OCI-LY1 (cell line): ENCODE measurements around the gene GCSH.
A peak's percentile ranks its signal among the peaks of the same experiment; 100 is the strongest.

Experiments
- H2AFZ ChIP-seq: fragments of 200-600 bp; sonication (generic), shearing (Covaris generic); 2 replicates; pipeline ENCODE4 v1.6.0; 2014; ENCODE audit warnings: antibody characterized with exemption, mild to moderate bottlenecking, low read length
- H3F3A ChIP-seq: fragments of 200-600 bp; sonication (generic), shearing (Covaris generic); 2 replicates; pipeline ENCODE4 v1.6.0; 2014; ENCODE audit warnings: mild to moderate bottlenecking, antibody characterized with exemption, low read length, moderate library complexity; ENCODE audit not compliant: insufficient read depth
- H3K27ac ChIP-seq: fragments of 200-600 bp; sonication (generic); 2 replicates; pipeline ENCODE4 v1.5.1; 2014; ENCODE audit warnings: low read length, mixed run types, mild to moderate bottlenecking, low read depth; ENCODE audit not compliant: poor library complexity, severe bottlenecking
- H3K27me3 ChIP-seq: fragments of 200-600 bp; sonication (generic); 2 replicates; pipeline ENCODE4 v1.6.0; 2014; ENCODE audit warnings: antibody characterized with exemption, mild to moderate bottlenecking, low read length, moderate library complexity; ENCODE audit not compliant: insufficient read depth
- H3K36me3 ChIP-seq: fragments of 200-600 bp; sonication (generic); 2 replicates; pipeline ENCODE4 v1.6.1; 2014; ENCODE audit warnings: mild to moderate bottlenecking, antibody characterized with exemption, low read length, moderate library complexity, mixed read lengths; ENCODE audit not compliant: insufficient read depth
- H3K4me1 ChIP-seq: fragments of 200-600 bp; sonication (generic); 2 replicates; pipeline ENCODE4 v1.5.1; 2014; ENCODE audit warnings: mild to moderate bottlenecking, low read length, moderate library complexity; ENCODE audit not compliant: insufficient read depth, severe bottlenecking
- H3K4me2 ChIP-seq: fragments of 200-600 bp; sonication (generic), shearing (Covaris generic); 2 replicates; pipeline ENCODE4 v1.6.1; 2014; ENCODE audit warnings: low read length
- H3K4me3 ChIP-seq: fragments of 200-600 bp; sonication (generic); 2 replicates; pipeline ENCODE4 v1.5.1; 2014; ENCODE audit warnings: low read length, low read depth, mild to moderate bottlenecking, mixed read lengths; ENCODE audit not compliant: poor library complexity, severe bottlenecking
- H3K79me2 ChIP-seq: fragments of 200-600 bp; shearing (Covaris generic); 2 replicates; pipeline ENCODE4 v1.6.1; 2016; ENCODE audit warnings: mixed run types, low read length, mixed read lengths; ENCODE audit not compliant: insufficient read depth
- H3K9ac ChIP-seq: fragments of 200-600 bp; sonication (generic), shearing (Covaris generic); 2 replicates; pipeline ENCODE4 v1.6.1; 2014; ENCODE audit warnings: mild to moderate bottlenecking, low read length, mixed read lengths
- H3K9me2 ChIP-seq: fragments of 200-600 bp; sonication (generic), shearing (Covaris generic); 2 replicates; pipeline ENCODE4 v1.6.1; 2014; ENCODE audit warnings: low read depth, mild to moderate bottlenecking, low read length, mixed read lengths
- H3K9me3 ChIP-seq: fragments of 200-600 bp; shearing (Covaris generic); 2 replicates; pipeline ENCODE4 v1.6.1; 2014; ENCODE audit warnings: low read length, mixed read lengths
- H4K20me1 ChIP-seq: fragments of 200-600 bp; sonication (generic), shearing (Covaris generic); 2 replicates; pipeline ENCODE4 v1.6.0; 2016; ENCODE audit warnings: mild to moderate bottlenecking, low read length; ENCODE audit not compliant: insufficient read depth
- EZH2 ChIP-seq: fragments of 200-600 bp; sonication (generic), shearing (Covaris generic); IDR thresholded peaks from 2 replicates; pipeline ENCODE4 v1.8.0; 2017; ENCODE audit warnings: borderline replicate concordance, mixed run types, mild to moderate bottlenecking, antibody characterized with exemption, low read length, moderate library complexity, mixed read lengths
- TF ChIP-seq, protein P1 (sequence below): fragments of 200-600 bp; sonication (generic), shearing (Covaris generic); IDR thresholded peaks from 2 replicates; pipeline ENCODE4 v1.5.1; 2017; ENCODE audit warnings: mild to moderate bottlenecking, antibody characterized with exemption, low read length, moderate library complexity, mixed read lengths

GCSH gene

GRCh38 chr16:81061871-81062608, 34.2 kb downstream of the GCSH start:
- Histone ChIP-seq H3K9ac (no peak overlapping the region), H3K79me2 (no peaks in the 10 kb centered on the region), H3K4me3 (no peak overlapping the region), H4K20me1 (no peaks in the 10 kb centered on the region), H3K9me2 (no peaks in the 10 kb centered on the region), H3K36me3 (no peaks in the 10 kb centered on the region), H2AFZ (no peak overlapping the region), H3K9me3 (no peaks in the 10 kb centered on the region), H3F3A (no peaks in the 10 kb centered on the region), H3K4me2 (no peak overlapping the region), H3K4me1 (no peaks in the 10 kb centered on the region), H3K27ac (no peak overlapping the region), H3K27me3 (no peaks in the 10 kb centered on the region)
- TF ChIP-seq EZH2 = no peak
- TF ChIP-seq, protein P1, sequence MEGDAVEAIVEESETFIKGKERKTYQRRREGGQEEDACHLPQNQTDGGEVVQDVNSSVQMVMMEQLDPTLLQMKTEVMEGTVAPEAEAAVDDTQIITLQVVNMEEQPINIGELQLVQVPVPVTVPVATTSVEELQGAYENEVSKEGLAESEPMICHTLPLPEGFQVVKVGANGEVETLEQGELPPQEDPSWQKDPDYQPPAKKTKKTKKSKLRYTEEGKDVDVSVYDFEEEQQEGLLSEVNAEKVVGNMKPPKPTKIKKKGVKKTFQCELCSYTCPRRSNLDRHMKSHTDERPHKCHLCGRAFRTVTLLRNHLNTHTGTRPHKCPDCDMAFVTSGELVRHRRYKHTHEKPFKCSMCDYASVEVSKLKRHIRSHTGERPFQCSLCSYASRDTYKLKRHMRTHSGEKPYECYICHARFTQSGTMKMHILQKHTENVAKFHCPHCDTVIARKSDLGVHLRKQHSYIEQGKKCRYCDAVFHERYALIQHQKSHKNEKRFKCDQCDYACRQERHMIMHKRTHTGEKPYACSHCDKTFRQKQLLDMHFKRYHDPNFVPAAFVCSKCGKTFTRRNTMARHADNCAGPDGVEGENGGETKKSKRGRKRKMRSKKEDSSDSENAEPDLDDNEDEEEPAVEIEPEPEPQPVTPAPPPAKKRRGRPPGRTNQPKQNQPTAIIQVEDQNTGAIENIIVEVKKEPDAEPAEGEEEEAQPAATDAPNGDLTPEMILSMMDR = peak; percentile 15; the same call in 1 of the 2 replicates

DNA sequence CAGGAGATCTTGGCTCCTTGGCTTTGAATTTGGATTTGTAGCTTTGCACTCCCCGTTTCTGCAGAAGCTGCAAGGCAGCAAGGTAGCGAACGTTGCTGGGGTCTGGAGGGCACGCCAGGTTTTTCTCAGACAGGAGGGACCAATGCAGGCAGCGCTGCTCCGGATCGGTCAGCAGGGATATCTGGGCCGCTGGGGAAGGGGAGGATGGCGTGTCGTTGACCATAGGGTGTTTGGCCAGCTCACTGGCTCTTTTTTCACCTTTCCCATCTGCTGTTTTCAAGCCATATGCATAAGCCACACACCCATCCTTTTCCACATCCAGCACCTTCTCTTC, 34.9 kb downstream of the GCSH start:
- TF ChIP-seq, protein P1 = no peak
- TF ChIP-seq EZH2 = no peak
- Histone ChIP-seq H3K4me2 (no peak overlapping the region), H3K9ac (no peak overlapping the region), H2AFZ (no peak overlapping the region), H3K27ac (no peak overlapping the region), H3F3A (no peaks in the 10 kb centered on the region), H3K79me2 (no peaks in the 10 kb centered on the region), H3K4me1 (no peaks in the 10 kb centered on the region), H3K36me3 (no peaks in the 10 kb centered on the region), H3K27me3 (no peaks in the 10 kb centered on the region), H3K9me2 (no peaks in the 10 kb centered on the region), H3K9me3 (no peaks in the 10 kb centered on the region), H3K4me3 (no peak overlapping the region), H4K20me1 (no peaks in the 10 kb centered on the region)

DNA sequence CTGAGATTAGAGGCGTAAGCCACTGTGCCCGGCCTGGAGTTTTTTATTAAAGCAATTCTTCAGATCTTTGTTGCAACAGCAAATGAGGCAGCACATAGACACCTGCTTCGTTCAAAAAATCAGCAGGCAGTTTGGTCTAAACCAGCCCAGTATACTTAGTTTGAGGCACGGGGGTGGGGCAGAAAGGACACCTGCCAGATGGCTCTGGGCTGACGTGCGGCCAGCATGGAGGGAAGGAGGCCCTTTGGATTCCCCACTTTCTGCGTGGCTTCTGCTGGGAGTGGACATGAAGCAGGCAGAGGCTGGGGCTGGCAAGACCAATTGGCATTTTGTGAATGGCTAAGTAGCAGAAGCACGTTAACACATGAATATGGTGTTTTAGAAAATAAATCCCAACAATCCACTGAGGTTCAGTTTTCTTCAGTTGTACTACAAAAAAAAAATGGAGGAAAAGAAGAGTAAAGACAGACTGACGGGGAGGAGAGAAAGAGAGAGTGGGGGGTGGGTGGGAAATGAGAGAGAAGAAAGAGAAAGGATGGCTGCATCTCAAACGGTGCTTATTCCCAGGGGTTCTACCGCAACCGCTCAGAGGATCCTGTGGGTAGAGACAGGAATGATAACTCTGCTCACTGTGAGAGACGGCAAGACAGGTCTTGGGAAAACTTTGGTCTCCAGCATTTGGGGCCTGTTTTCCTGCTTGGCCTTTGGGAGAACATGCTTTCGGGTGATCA, 35.5 kb downstream of the GCSH start:
- no peaks in the 10 kb centered on the region for H3F3A ChIP-seq
- no peak overlapping the region for H3K27ac ChIP-seq
- no peak overlapping the region for H2AFZ ChIP-seq
- H3K4me3 ChIP-seq = no peak overlapping the region
- no peaks in the 10 kb centered on the region for H3K36me3 ChIP-seq
- H3K79me2 ChIP-seq = no peaks in the 10 kb centered on the region
- H3K9me2 ChIP-seq = no peaks in the 10 kb centered on the region
- H3K27me3 ChIP-seq = no peaks in the 10 kb centered on the region
- TF ChIP-seq, protein P1 = no peak
- TF ChIP-seq EZH2 = no peak
- H4K20me1 ChIP-seq = no peaks in the 10 kb centered on the region
- H3K9me3 ChIP-seq = no peaks in the 10 kb centered on the region
- no peak overlapping the region for H3K4me2 ChIP-seq
- no peak overlapping the region for H3K9ac ChIP-seq
- H3K4me1 ChIP-seq = no peaks in the 10 kb centered on the region
